ENCODE results near the gene SPDYE9.
"Not testable (repeated sequence)": the region's sequence is repeated elsewhere in the genome, so short reads cannot be mapped to it uniquely, and the experiment has no call there.

GRCh38 chr7:73130612-73131011, 44.8 kb upstream of the SPDYE9 start:
- TF ChIP-seq, protein P1, sequence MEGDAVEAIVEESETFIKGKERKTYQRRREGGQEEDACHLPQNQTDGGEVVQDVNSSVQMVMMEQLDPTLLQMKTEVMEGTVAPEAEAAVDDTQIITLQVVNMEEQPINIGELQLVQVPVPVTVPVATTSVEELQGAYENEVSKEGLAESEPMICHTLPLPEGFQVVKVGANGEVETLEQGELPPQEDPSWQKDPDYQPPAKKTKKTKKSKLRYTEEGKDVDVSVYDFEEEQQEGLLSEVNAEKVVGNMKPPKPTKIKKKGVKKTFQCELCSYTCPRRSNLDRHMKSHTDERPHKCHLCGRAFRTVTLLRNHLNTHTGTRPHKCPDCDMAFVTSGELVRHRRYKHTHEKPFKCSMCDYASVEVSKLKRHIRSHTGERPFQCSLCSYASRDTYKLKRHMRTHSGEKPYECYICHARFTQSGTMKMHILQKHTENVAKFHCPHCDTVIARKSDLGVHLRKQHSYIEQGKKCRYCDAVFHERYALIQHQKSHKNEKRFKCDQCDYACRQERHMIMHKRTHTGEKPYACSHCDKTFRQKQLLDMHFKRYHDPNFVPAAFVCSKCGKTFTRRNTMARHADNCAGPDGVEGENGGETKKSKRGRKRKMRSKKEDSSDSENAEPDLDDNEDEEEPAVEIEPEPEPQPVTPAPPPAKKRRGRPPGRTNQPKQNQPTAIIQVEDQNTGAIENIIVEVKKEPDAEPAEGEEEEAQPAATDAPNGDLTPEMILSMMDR (IDR thresholded peaks at IDR 0.05), result not testable (repeated sequence)
- TF ChIP-seq POLR2A (IDR thresholded peaks at IDR 0.05), result not testable (repeated sequence)
